Activated CD8-positive, alpha-beta memory T cell treated with anti-CD3 and anti-CD28 coated beads, Interleukin-2, amount 50 U/mL, for 48 hours (primary cell): Measurements from ENCODE around the gene MYL9.

Source experiments
- DNase-seq: peaks from one replicate; pipeline ENCODE4 v3.0.0-alpha.2; 2020

Gene MYL9

DNA sequence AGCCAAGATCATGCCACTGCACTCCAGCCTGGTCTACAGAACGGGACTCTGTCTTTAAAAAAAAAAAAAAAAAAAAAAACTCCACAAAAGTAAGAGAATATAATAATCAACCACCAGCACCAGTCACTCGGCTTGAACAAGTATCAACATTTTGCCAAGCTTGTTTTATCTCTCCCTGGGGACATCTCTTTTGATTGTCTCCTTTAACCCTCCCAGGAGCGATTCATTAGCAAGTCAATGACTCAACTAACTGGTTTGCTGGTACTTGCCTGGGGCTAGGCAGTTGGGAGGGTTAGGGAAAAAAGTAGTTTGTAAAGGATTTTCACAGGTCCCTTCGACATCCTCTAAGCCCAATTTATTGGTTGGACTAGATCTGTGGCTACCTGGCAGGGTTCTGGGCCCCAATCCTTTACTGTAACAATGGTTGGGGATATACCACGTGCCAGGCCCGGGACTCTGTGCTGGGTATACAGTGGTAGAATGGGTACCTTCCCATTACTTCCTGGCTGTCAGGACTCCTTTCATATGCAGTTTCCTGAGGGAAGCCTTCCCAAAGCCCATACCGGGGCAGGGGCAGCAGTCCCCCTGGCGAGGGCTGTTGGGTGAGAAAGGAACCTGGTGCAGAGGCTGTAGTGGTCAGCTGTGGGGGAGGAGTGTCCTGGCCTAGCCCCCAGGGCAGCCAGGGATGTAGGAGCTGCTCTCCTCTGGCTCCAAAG, 44.2 kb downstream of the MYL9 start:
- DNase-seq = no peak

- DNase-seq = no peak
Measured at GRCh38 chr20:36587388-36588070, 46.2 kb downstream of the MYL9 start.

DNA sequence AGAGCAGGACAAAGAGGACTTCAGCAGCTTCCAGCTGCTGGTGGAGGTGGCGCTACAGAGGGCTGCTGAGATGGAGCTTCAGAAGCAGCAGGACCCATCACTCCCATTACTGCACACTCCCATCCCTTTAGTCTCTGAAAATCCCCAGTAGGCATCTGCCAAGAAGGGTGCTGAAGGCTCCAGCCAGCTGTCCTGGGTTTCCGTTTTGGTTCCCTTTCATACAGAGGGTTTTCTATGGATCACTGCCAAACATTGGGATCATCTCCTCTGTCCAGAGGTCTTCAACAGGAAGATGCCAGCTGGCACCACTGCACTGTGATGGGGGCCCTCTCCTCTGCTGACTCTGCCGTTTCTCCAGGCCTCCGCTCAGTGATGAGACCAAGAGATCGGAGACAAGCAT, 50.0 kb downstream of the MYL9 start:
- DNase-seq = no peak

DNA sequence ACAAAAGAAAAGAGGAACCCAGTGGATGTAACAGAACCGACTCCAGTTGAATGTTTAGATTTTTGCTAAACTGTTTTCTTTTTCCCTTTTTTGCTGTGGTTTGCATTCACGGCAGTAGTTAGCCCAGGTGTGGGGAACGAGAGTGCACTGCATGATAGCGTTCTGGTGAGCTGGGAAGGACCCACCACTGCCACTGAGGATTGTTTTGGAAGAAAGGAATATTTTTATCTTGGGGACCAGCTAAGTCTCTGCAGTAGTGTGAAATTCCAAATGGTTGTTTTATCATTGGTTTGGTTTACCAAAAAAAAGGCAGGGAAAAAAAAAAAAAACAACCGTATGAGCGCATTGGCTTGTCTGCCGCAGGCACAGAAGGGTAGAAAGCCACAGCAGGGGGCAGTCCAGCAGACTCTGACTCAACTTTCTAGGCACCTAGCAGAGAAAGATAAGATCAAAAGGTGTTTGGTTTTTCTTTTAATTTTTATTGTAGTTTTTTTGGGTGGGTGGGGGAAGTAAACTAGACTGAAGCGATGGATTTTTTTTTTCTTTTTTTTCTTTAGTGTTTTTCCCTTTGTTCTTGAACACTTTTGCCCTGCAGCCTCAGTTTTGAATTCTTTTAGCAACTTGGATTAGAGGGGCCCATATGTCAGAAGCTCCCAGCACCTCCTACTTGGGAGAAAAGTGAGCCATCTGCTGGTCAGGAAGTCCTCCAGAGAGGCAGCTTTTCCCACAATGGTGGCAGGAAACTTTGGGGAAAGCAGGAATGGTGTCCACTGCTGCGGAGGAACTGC, 50.7 kb downstream of the MYL9 start:
- no peak for DNase-seq

GRCh38 chr20:36593347-36593929, 52.1 kb downstream of the MYL9 start:
- no peak for DNase-seq

- no peak for DNase-seq
Measured at GRCh38 chr20:36599912-36600345, 58.6 kb downstream of the MYL9 start.
